GM19351 (cell line): ENCODE data around the gene TFCP2.
A peak's percentile ranks its signal among the peaks of the same experiment; 100 is the strongest.
"Not testable (repeated sequence)": the region's sequence is repeated elsewhere in the genome, so short reads cannot be mapped to it uniquely, and the experiment has no call there.

Source experiments
- ATAC-seq: cut with Tn5 transposase; IDR thresholded peaks from one replicate; pipeline ENCODE4 v1.9.1; 2021; ENCODE audit warnings: mild to moderate bottlenecking, moderate library complexity; ENCODE audit not compliant: unreplicated experiment

The TFCP2 gene, protein sequence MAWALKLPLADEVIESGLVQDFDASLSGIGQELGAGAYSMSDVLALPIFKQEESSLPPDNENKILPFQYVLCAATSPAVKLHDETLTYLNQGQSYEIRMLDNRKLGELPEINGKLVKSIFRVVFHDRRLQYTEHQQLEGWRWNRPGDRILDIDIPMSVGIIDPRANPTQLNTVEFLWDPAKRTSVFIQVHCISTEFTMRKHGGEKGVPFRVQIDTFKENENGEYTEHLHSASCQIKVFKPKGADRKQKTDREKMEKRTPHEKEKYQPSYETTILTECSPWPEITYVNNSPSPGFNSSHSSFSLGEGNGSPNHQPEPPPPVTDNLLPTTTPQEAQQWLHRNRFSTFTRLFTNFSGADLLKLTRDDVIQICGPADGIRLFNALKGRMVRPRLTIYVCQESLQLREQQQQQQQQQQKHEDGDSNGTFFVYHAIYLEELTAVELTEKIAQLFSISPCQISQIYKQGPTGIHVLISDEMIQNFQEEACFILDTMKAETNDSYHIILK

DNA sequence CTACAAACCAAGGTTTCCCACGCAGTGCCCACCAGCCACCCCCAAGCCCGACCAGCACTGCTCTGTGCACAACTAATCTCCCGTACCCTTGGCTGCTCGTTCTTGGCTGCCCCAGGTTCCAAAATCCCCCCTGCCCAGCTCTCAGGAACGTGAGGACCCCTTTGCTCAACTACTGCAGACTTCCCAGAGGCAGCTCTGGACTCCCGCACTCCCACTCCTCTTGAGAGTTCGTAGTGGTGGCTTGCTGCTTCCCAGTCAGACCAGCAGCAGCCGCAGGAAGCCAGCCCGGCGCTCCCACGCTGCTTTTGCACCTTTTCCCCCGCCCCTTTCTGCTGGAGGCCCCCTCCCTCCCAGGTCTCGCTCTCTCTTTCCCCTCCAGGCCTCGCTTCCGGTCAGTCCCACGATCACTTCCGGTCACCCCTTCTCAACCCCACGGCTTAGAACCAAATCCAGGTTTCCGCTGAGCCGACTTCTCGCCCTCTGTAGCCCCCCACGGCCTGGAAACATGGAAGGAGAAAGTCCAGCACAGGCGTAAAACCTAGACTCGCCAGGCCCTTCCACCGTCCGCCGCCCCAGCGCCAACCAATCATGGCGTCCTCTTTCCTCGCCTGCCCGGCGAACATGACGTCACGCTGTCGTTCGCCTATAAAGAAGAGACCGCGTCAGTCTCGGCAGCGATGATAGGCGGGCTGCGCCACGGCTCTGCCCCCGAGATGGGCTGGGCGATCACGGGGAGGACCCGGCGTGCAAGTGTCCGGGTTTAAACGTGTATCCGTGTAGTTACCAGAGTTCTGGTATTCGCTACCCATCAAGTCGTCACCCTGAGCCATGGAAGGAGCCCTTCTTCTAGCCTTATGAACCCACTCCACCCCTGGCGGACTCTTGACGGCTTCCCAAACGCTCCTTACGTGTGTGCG is at the start of gene TFCP2:
Gene TFCP2 (minus strand): TSS at position 621 of the 917 bp plus-strand sequence. CDS start 713 bp downstream, outside the sequence.
- peak; percentile 96 for ATAC-seq

DNA sequence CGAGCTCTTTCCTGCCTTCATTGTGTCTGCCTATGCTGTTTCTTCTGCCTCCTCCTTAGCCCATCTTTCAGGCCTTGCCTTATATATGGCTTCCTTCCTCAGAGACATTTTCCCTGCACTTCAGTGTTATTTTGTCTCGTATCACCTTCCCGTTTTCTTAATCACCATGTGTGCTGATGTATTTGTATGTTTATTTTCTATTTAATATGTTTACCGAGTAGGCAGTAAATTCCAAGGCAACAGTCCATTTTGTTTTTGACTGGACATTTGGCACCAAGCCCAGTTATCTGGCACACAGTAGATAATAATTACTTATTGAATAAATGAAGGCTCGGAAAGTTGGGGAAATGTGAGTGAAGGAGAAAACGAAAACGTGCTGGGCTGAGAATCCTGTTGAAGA is 49.5 kb upstream of the TFCP2 start:
- no peak for ATAC-seq

DNA sequence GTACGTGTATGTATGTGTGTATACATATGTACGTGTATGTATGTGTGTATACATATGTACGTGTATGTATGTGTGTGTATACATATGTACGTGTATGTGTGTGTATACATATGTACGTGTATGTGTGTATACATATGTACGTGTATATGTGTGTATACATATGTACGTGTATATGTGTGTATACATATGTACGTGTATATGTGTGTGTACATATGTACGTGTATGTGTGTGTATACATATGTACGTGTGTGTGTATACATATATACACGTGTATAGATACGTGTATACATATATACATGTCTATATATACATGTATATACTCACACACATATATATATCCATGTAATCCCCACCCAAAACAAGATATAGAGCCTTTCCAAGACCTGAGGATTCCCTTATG is 46.9 kb upstream of the TFCP2 start:
- ATAC-seq = not testable (repeated sequence)

DNA sequence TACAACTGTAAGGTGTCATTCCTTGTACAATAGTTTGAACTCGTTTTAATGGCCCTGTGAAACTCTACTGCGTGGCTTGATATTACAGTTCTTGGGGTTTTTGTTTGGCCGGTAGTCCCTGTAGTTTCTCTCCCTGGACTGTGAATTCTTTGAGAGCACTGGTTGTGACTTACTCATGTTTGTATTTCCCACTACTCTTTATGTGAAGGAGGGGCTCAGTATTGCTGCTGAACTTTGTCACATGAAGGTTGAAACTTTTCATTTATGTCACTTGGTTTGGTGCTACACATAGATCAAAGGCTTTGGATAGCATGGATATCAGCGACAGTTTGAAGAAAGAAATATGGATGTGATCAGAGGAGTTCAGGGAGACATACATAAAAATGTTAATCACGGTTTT is 46.4 kb upstream of the TFCP2 start:
- ATAC-seq = no peak

DNA sequence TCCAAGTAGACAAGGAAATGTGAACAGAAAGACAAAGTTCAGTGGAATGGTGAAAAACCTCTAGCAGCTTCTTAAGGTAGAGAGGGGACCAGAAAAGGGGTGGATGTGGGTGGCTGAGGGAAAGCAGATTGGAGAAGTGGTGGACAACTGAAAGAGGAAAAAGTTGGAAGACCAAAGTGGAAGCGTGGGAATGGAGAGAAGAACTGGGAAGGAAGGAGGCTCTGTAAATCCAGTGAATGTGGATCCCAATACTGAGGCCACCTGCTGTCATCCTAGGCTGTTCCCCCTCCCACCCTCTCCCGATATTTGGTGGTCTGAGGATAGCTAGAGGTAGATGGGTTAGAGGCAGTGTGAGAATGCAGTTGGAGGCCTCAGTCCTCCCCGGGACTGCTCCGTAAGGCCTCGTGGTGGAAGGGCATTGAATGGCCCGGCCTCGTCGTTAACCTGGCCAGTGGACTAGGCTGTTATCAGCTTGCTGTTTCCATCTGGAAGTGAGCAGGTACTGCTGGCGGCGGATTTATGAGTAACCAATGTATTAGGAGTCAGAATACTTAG is 45.7 kb upstream of the TFCP2 start:
- no peak for ATAC-seq

DNA sequence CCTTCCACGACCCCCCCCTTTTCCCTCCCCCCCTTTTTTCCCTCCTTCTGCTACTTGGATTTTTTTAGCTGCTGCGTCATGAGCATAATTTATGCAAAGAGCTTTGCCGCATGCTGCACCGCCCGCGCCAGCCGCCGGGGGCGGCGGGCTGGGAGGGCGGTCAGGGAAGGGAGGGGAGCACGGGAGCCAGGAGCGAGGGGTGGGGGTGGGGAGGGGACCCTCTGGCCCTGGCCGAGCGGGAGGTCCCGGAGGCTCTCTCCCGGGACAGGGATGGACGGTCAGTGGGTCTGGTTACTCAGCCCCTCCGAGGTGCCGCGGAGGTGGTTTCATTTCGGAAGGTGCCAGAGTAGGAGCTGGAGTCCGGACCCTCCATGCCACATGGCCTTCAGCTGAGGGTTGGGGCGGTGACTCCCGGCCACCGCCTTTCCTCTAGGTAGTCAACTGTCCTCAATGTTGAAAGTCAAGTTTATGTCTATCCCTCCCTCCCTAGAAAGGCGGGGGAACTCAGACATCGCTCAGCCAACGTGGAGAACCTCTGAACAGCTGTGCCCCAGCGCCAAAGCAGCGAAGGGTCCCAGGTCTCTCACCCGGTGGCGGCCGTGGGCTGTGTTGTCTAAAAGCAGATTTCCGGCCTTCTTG is 45.2 kb upstream of the TFCP2 start, which contains the start of gene POU6F1:
Gene POU6F1 (minus strand): TSS at position 95 of the 639 bp plus-strand sequence. CDS start 11,226 bp downstream, outside the sequence.
- peak; percentile 80 for ATAC-seq

DNA sequence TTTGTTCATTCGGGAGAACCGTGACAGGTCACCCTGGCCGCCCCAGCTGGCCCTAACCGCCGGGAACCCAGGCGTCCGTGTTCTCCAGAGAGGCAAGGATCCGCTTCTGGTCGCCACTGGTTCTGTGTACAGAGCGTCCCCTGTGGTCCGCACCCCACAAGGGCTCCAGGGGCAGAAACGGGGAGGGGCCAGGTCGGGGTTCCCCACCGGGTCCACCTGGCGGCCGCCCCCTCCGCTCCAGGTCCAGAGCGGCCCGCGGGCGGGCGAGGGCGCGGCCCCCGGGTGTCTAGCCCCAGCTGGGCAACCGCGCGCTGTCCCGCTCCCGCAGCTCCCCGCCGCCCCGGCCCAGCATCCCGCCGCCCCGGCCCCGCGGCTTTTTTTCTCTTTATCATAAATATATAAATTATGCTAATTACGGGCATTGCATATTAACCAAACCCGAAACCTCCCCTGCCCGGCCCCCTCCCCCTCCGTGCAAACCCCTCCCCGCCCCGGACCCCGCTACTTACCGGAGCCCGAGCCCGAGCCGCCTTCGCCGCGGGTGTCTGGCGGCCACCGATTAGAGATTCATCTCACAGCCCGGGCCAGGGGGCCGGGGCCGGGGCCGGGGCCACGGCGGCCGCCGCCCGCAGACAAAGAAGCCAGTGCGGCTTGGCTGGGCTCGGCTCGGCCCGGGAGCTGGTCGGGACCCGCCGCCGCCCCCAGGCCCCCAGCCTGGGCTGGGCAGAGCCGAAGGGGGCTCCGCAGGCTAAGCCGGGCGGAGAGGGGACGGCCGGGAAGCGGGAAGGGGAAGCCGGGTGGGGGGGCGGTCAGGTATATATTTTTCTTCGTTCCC is 44.4 kb upstream of the TFCP2 start:
- ATAC-seq = peak; percentile 41

DNA sequence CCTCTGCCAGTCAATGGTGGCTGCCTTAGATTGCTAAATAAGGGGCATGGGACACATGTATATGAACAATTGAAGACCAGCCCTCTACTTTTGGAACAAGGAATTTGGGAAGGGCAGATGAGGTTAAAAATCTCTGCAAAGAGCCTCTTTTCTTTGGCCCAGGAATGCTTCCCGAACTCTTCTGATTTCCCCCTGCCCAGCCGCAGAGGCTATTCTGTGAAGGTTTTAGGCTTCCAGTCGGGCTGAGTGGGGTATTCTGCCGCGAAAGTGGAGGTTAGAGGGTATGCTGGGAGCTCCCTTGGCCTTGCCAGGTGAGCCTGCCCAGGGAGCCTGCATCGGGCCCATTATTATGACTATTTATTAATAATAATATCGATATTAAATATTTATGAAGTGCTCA is 43.7 kb upstream of the TFCP2 start:
- no peak for ATAC-seq

DNA sequence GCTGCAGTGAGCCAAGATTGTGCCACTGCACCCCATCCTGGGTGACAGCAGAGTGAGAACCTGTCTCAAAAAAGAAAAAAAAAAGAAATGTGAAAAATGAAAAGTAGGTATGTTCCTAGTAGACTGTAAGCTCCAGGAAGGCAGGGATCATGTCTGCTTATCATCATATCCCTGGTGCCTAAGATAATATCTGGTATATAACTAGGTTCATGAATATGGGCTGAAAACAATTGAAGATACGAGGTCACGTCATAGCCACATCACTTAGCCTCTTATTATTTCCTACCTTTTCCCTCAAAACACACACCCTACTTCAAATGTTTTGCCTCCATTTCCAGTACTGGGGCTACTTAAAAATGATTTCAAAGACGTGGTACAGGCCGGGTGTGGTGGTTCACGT is 42.0 kb upstream of the TFCP2 start:
- no peak for ATAC-seq

DNA sequence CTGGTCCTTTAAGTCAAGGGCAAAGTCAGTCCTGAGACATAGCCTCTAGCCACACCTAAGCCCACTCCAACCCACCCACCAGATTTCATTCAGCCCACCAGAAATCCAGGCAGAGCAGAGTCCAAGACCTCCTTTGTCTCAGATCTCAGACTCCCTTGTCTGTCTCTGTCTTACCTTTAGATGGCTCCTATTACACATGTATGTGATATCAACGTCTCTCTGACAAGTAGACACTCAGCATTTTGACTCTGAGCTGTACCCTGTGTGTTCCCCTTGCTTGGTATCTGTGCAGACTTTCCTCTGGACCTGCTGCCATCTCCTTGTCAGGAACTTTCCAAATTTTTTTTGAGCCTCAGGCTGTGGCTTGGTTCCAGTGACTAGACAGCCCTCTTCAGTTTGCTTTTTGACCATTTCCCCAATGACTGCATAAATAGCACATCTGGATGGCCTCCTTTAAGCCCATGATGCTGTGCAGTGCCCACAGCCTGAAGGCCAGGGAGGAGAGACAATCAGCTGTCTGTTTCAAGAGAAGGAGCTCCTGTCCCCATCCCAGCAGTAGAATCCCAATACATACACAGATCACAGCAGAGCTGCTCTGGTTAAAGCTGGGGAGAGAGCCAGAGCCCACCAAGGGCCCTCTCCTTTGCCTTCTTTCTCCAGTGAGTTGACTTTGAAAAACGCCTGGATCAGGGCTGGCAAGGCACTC is 37.9 kb upstream of the TFCP2 start:
- ATAC-seq = no peak

DNA sequence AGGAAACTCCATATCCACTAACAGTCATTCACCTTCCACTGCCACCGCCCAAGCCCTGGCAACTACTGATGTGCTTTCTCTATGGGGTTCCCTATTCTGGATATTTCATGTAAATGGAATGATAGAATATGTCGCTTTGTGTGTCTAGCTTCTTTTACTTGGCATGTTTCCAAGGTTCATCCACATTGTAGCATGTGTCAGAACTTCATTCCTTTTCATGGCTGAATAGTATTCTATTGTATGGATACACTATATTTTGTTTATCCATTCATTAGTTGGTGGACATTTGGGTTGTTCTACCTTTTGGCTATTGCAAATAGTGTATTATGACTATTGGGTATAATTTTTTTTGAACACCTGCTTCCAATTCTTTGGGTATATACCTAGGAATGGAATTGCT is 36.3 kb upstream of the TFCP2 start:
- no peak for ATAC-seq

DNA sequence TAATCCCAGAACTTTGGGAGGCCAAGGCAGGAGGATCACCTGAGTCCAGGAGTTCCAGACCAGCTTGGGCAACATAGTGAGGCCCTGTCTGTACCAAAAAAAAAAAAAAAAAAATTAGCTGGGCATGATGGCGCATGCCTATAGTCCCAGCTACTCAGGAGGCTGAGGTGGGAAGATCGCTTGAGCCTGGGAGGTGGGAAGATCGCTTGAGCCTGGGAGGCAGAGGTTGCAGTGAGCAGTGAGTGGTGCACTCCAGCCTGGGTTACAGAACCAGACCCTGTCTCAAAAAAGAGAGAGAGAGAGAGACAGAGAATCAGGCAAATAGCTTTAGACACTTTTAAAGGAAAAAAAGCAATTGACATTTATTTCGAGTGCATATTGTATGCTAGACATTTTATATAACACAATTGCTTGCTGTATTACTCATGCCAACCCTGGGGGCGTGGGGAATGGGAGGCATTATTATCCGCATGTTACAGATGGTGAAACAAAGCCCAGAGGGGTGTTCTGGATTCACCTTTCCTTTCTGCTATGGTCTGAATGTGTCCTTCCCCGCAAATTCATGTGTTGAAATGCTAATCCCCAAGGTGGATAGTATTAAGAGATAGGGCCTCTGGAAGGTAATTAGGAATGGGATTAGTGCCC is 35.2 kb upstream of the TFCP2 start:
- ATAC-seq = no peak

DNA sequence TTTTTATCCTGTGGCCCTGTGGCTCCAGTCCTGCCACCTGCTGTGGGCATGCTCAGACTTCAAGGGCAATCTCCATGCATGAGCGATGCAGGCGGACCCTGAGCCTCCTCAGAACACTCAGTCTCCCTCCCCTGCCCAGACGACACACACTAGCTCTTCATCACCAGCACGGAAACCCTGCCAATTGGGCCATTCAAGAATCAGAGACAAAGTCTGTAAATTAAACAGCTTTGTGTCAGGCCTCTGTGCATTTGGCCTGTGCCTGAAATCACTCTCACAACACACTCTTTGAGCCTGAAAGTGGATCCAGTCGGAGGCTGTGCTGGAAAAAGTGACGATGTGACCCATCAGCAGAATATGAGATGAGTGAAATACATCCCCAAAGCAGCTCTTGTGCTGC is 32.4 kb upstream of the TFCP2 start:
- ATAC-seq = no peak

DNA sequence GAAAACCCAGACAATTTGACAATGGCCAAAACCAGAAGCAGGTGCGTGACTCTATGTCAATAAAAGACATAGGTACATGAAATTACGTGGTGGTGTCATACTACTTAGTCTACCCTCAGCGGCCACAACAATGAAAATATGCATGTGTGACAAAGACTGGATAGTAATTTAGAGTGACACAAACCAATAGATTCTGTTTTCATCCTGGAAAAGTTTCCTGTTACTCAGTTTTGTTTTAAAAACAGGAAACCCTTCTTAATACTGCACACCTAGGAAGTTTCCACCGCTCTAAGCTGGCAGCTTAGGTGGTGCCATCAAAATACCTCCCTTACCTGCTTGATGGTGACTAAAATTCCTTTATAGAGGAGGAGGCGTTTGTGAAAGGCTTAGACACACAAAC is 29.8 kb upstream of the TFCP2 start:
- no peak for ATAC-seq

DNA sequence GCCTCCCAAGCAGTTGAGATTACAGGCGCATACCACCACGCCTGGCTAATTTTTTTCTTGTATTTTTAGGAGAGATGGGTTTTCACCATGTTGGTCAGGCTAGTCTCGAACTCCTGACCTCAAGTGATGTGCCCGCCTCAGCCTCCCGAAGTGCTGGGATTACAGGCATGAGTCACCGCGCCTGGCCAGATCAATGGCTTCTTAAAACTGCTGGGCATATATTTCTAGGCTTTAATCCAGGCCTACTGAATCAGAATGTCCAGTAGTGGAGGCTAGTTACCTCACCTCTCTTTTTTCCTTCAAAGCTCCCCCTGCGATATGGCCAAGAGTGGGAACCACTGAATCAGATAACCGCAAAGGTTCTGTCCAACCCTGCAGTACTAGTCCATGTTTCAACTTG is 27.9 kb upstream of the TFCP2 start:
- ATAC-seq = no peak

DNA sequence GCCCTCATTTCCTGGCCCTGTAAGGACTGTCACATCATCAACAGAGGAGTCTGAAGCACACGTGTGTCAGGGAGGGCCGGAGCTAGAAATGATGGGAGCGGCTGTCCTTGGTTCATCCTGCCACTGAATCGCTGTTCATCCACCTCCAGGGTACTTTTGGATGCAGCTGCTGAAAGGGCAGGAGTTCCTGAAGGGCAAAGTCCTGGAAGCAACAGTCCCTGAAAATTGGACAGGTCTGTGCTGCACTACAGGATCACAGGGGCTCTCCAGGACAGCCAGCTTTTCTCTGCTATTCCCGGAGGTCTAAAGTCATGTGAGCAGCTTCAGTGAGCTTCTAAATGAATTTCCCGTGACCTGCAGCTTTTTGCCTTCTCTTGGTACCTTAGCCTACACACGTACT is 27.2 kb upstream of the TFCP2 start:
- no peak for ATAC-seq

DNA sequence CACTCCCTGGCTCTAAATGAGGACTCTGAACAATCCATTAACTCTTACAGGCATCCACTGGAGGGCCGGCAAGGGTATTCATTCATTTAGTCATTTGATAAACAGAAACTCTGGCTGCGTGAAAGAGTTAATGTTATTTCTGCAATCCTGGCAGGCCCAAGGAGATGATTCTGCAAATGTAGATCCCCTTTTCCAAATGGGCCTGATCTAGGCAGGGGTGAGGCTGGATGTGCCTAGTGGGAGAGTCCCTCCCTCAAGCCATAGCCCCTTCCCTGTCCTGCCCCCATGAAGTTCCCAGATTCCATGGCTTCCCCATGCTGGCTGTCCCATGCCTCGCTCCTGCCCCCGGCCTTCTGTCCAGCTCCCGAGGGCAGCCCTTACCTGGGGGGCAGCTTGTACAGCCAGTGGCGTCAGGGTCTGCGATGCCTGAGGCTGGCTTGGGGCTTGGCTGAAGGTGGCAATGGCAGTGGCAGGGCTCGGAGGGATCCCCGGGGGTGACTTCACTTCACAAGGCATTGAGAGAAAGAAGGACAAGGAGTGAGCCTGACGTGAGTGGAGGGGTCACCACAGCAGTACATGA is 26.5 kb upstream of the TFCP2 start:
- ATAC-seq = no peak

DNA sequence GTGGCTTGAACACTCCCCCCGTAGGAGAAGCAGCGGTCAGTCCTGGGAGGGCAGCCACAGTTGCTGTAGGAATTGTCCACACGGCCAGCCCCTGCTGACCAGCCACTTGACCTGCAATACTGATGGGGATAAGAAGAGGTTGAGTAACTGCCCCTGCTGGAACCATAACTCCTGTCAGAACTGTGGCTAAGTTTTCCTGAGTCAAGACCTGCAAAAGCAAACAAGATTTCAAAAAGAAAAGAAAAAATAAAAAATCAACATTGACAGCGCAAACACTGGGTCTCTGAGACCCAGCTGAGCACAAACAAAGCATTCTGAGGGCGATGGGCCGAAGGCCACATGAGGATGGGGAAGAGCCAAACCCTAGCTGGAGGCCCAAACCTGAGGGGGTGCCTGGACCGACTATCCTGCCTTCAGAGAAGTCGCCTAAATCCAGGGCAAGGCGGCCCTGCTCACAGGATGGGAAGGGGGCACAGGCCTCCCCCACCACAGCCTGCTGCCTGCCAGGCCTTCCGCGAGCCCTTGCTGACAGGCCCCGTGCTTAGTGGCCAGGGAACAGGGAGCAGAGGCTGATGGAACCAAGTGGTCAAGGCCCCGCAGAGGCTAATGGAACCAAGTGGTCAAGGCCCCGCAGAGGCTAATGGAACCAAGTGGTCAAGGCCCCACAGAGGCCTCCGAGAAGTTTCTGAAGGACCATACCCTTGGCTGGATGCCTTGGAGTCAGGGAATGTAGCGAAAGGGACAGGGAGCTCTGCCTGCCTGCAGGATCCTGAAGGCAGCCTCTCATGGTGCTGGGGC is 25.8 kb upstream of the TFCP2 start:
- no peak for ATAC-seq
